Sigmoid colon (tissue), 7 donors: ENCODE results near the gene NT5DC4. TPM values are rescaled to one million over a fixed set of nuclear protein-coding genes. Genes with fewer than 3 reads are reported as not detected.

ENCODE experiments used
- DNase-seq: peaks from one replicate; pipeline ENCODE4 v3.0.0-alpha.2; 2019
- H3K27ac ChIP-seq, 4 donors: fragments of 200-600 bp; sonication (generic); one replicate each; pipeline ENCODE4 v1.5.1; 2016 to 2019; ENCODE audit warnings: mild to moderate bottlenecking in 1 of 4
- H3K27me3 ChIP-seq, 3 donors: fragments of 200-600 bp; sonication (generic); one replicate each; pipeline ENCODE4 v1.5.1; 2019; ENCODE audit warnings: mild to moderate bottlenecking in 1 of 3
- H3K36me3 ChIP-seq, 4 donors: fragments of 200-600 bp; sonication (generic); one replicate each; pipeline ENCODE4 v1.5.1; 2016 to 2019
- H3K4me1 ChIP-seq, 4 donors: fragments of 200-600 bp; sonication (generic); one replicate each; pipeline ENCODE4 v1.5.1; 2017 to 2019
- H3K4me3 ChIP-seq, 4 donors: fragments of 200-600 bp; sonication (generic); one replicate each; pipeline ENCODE4 v1.5.1; 2017 to 2019; ENCODE audit warnings: mild to moderate bottlenecking in 2 of 4, moderate library complexity in 1 of 4
- H3K9me3 ChIP-seq, 4 donors: fragments of 200-600 bp in 3 of 4; sonication (generic) in 3 of 4; one replicate each; pipeline versions ENCODE4 v1.5.1 to v1.6.1; 2013 to 2019
- EP300 ChIP-seq, 4 donors: sonication (generic); formaldehyde crosslinking; IDR thresholded peaks; one replicate each; pipeline ENCODE4 v1.6.1; 2017; ENCODE audit warnings: antibody characterized with exemption in 4 of 4
- POLR2A ChIP-seq, 2 donors: fragments of 450-650 bp; IDR thresholded peaks; one replicate each; pipeline ENCODE4 v1.6.1; 2016; ENCODE audit warnings: antibody characterized with exemption in 2 of 2, mild to moderate bottlenecking in 2 of 2, moderate library complexity in 2 of 2
- POLR2AphosphoS5 ChIP-seq, 4 donors: sonication (generic); formaldehyde crosslinking; IDR thresholded peaks; one replicate each; pipeline ENCODE4 v1.6.1; 2017; ENCODE audit warnings: antibody characterized with exemption in 4 of 4
- whole genome bisulfite sequencing, 2 donors: extraction: QIAGEN DNeasy Blood & Tissue Kit; methylation state at CpG; one replicate each; pipeline ENCODE4 v1.1.7; 2013; 5-methylcytosine and 5-hydroxymethylcytosine counted together
- intact Hi-C: fragments of 100-400 bp; cut with DNase I; formaldehyde crosslinking; loops from one replicate; pipeline ENCODE4 v1.15.1; 2023
- polyA plus RNA-seq, 3 donors: library from polyadenylated mRNA; stranded (reverse); fragments of 200-250 nt; gene quantifications; one replicate each; pipeline ENCODE4 v1.2.3, GENCODE V29; 2013
- total RNA-seq, 4 donors: library from RNA; depleted of rRNA; stranded (reverse); fragments of >200 nt; gene quantifications; one replicate each; pipeline ENCODE4 v1.1.0, GENCODE V29; 2016
- TF ChIP-seq, protein P1 (sequence below), 4 experiments: fragments of 450-650 bp in 3 of 4; fragments of 200-600 bp in 1 of 4; IDR thresholded peaks; one replicate each; pipeline ENCODE4 v1.5.1; 2016 to 2019; ENCODE audit warnings: antibody characterized with exemption in 4 of 4, mild to moderate bottlenecking in 3 of 4, moderate library complexity in 2 of 4
- donor health status: healthy with polysubstance abuse.
- donor health status: Bipolar disorder and iron deficiency.
- donor health status: healthy.

The NT5DC4 gene
- total and polyA plus RNA-seq, 7 donors = 0.89 TPM; not detected in 6

- H3K4me1 ChIP-seq = peaks cover 0 to 20% (median 13%) of the 10 kb centered on the region in 4 donors
- DNase-seq = no peak
- no peaks in the 10 kb centered on the region for H3K9me3 ChIP-seq
- TF ChIP-seq POLR2A (IDR thresholded peaks at IDR 0.05) = no peak
- TF ChIP-seq, protein P1, sequence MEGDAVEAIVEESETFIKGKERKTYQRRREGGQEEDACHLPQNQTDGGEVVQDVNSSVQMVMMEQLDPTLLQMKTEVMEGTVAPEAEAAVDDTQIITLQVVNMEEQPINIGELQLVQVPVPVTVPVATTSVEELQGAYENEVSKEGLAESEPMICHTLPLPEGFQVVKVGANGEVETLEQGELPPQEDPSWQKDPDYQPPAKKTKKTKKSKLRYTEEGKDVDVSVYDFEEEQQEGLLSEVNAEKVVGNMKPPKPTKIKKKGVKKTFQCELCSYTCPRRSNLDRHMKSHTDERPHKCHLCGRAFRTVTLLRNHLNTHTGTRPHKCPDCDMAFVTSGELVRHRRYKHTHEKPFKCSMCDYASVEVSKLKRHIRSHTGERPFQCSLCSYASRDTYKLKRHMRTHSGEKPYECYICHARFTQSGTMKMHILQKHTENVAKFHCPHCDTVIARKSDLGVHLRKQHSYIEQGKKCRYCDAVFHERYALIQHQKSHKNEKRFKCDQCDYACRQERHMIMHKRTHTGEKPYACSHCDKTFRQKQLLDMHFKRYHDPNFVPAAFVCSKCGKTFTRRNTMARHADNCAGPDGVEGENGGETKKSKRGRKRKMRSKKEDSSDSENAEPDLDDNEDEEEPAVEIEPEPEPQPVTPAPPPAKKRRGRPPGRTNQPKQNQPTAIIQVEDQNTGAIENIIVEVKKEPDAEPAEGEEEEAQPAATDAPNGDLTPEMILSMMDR (IDR thresholded peaks at IDR 0.05) = no peak
- no peak for TF ChIP-seq EP300 (IDR thresholded peaks at IDR 0.05)
- TF ChIP-seq POLR2AphosphoS5 (IDR thresholded peaks at IDR 0.05) = no peak
- 96% methylated on average over 4 of the region's 4 CpGs for WGBS, 2 donors
- intact Hi-C loops = no loop called here
- H3K4me3 ChIP-seq = no peak overlapping the region
- no peaks in the 10 kb centered on the region for H3K27me3 ChIP-seq
- H3K27ac ChIP-seq = no peak overlapping the region
- no peaks in the 10 kb centered on the region for H3K36me3 ChIP-seq
These were observed 41.5 kb downstream of the NT5DC4 start for GRCh38 chr2:112762276-112762675.

DNA sequence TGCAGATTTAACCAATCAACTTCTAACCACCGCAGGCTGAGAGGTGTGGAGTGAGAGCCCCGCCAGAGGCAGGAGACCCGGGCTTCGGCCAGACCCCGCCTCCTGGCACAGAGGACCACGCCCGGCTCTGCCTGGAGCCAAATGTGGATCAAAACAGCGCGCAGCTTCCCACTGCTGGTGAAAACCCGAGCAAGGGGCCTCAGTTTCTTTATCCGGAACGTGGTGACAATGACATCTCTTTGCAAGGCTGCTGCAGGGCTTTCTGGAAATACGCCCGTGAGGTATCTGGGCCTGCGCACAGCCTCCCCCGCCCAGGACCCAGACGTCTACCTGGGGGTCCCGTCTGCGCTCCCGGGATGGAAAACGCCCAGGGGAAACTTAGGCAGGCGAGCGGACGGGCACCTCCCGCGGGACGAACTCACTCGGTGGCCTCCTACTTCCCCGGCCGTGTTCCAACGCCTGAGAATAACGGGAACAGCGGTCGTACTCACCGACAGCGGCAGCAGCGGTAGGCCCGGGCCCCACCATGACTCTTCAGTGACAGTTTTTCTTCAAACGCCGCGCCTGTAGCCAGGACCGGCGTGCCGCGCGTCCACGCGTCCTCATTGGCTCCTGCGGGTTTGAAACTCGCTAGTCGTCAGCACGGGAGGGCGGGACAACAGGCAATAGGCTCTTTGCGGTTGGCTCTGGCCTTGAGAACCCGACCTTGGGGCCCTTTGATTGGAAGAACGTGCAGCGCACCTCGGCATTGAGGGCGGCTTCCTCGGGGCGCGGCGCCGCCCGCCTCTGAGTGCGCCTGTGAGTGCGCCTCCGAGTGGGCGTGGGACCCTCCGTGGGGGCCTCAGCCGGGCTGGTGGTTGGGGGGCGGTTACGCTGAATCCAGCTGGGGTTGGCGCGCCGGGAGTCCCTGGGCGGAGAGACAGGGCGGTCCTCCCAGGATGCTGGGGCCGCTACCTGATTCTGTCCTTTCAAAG is 43.5 kb downstream of the NT5DC4 start, which contains the start of gene CKAP2L:
TSS of gene CKAP2L (minus strand) at position 539 of the 974 bp plus-strand sequence. CDS start at position 528, 11 bp downstream.
- DNase-seq = peak; percentile 96
- H3K36me3 ChIP-seq = no peaks in the 10 kb centered on the region
- no peaks in the 10 kb centered on the region for H3K9me3 ChIP-seq
- H3K4me3 ChIP-seq = peak within 1 kb of the TSS; percentile 58 to 75 (median 71)
- no peak for TF ChIP-seq POLR2A (IDR thresholded peaks at IDR 0.05)
- TF ChIP-seq POLR2AphosphoS5 (IDR thresholded peaks at IDR 0.05) = peak in 1 of 4 donors; percentile 60
- H3K4me1 ChIP-seq = peaks cover 0 to 16% (median 13%) of the 10 kb centered on the region in 4 donors
- no peaks in the 10 kb centered on the region for H3K27me3 ChIP-seq
- intact Hi-C loops = no loop called here
- WGBS, 2 donors = 0% methylated on average over 79 of the region's 79 CpGs
- peak within 1 kb of the TSS; percentile 25 to 66 (median 47) for H3K27ac ChIP-seq

DNA sequence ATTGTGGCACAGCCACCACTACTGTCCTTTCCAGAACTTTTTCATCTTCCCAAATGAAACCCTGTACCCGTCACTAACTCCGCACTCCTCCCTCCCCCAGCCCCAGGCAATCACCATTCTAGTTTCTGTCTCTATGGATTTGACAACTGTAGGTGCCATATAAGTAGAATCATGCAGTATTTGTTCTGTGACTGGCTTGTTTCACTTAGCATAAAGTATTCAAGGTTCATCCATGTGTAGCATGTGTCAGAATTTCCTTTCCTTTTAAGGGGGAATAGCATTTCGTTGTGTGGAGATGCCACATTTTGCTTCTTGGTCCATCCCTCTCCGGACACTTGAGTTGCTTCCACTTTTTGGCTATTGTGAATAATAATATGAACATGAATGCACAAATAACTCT is 44.4 kb downstream of the NT5DC4 start:
- Histone ChIP-seq H3K4me1 (peaks cover 0 to 16% (median 13%) of the 10 kb centered on the region in 4 donors), H3K9me3 (no peaks in the 10 kb centered on the region), H3K27me3 (no peaks in the 10 kb centered on the region), H3K36me3 (no peaks in the 10 kb centered on the region), H3K27ac (peak overlapping the region in 1 of 4 donors; percentile 51), H3K4me3 (peak overlapping the region; percentile 58 to 75 (median 71))
- intact Hi-C loops = no loop called here
- DNase-seq = no peak
- 48 to 69% methylated on average over 4 of the region's 4 CpGs for WGBS, 2 donors
- no peak for TF ChIP-seq POLR2A (IDR thresholded peaks at IDR 0.05)
- no peak for TF ChIP-seq EP300 (IDR thresholded peaks at IDR 0.05)
- TF ChIP-seq, protein P1 (IDR thresholded peaks at IDR 0.05) = no peak
- no peak for TF ChIP-seq POLR2AphosphoS5 (IDR thresholded peaks at IDR 0.05)

GRCh38 chr2:112767693-112768330 is 47.0 kb downstream of the NT5DC4 start:
- H3K27me3 ChIP-seq = no peaks in the 10 kb centered on the region

More at GRCh38 chr2:112767693-112768330, 47.0 kb downstream of the NT5DC4 start:
- WGBS, 2 donors = 60 to 68% methylated on average over 6 of the region's 6 CpGs
- DNase-seq = no peak
- Histone ChIP-seq H3K4me1 (peaks cover 0 to 16% (median 13%) of the 10 kb centered on the region in 4 donors), H3K4me3 (peak overlapping the region in 2 of 4 donors; percentile 5 to 10), H3K36me3 (no peaks in the 10 kb centered on the region), H3K27ac (peak overlapping the region in 1 of 4 donors; percentile 10), H3K9me3 (no peaks in the 10 kb centered on the region)
- TF ChIP-seq, protein P1 (IDR thresholded peaks at IDR 0.05) = no peak
- TF ChIP-seq POLR2A (IDR thresholded peaks at IDR 0.05) (no peak), EP300 (IDR thresholded peaks at IDR 0.05) (no peak), POLR2AphosphoS5 (IDR thresholded peaks at IDR 0.05) (no peak)
- intact Hi-C loops = no loop called here
